ENCODE results near the gene COPG2.
"Not testable (repeated sequence)": the region's sequence is repeated elsewhere in the genome, so short reads cannot be mapped to it uniquely, and the experiment has no call there.

Gene COPG2

GRCh38 chr7:130529417-130529816 lies 139.1 kb downstream of the COPG2 start:
- TF ChIP-seq CTCF (IDR thresholded peaks at IDR 0.05; ENCODE audit: insufficient read depth, missing control alignments) = no peak
- DNase-seq (ENCODE audit: insufficient read length, low spot score) (no peak), FAIRE-seq (no peak)

DNA sequence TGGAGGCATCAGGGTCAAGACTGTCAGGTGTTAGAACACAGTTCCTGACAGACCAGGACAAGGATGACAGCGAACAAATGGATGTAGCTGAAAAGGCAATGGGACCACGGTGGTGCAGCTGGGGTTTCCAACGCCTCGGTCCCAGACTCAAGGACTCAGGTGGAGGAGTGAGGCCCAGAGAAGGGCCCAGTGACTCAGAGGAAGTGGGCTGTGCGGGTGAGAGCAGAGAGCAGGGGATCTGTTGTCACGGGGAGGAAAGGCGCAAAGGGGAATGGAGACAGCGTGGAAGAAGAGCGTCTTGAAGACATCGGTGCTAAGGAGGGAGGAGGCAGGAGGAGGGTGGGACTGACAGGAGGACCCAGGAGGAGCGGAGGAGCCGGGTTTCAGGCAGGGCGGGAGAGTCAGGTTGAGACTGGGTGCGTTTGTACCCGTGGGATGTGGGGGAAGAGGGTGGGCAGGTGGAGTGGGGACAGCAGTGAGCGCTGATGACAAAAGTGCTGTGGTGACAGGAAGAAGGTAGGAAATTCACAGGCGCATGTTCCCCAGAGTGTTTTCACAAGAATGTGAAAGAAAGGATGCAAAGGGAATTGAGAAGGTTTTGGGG lies 140.7 kb downstream of the COPG2 start:
- DNase-seq (ENCODE audit: insufficient read length, low spot score); FAIRE-seq: not testable (repeated sequence)

- FAIRE-seq = no peak
- no peak for DNase-seq (ENCODE audit: insufficient read length, low spot score)
- TF ChIP-seq CTCF (IDR thresholded peaks at IDR 0.05; ENCODE audit: insufficient read depth, missing control alignments) = no peak
Observed at GRCh38 chr7:130524628-130525027, 143.9 kb downstream of the COPG2 start.

DNA sequence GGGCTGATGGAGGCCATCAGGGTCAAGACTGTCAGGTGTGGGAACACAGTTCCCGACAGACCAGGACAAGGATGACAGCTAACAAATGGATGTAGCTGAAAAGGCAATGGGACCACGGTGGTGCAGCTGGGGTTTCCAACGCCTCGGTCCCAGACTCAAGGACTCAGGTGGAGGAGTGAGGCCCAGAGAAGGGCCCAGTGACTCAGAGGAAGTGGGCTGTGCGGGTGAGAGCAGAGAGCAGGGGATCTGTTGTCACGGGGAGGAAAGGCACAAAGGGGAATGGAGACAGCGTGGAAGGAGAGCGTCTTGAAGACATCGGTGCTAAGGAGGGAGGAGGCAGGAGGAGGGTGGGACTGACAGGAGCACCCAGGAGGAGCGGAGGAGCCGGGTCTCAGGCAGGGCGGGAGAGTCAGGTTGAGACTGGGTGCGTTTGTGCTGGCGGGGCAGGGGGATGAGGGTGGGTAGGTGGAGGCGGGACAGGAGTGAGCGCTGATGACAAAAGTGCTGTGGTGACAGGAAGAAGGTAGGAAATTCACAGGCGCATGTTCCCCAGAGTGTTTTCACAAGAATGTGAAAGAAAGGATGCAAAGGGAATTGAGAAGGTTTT lies 144.9 kb downstream of the COPG2 start:
- not testable (repeated sequence) for FAIRE-seq; DNase-seq (ENCODE audit: insufficient read length, low spot score)

DNA sequence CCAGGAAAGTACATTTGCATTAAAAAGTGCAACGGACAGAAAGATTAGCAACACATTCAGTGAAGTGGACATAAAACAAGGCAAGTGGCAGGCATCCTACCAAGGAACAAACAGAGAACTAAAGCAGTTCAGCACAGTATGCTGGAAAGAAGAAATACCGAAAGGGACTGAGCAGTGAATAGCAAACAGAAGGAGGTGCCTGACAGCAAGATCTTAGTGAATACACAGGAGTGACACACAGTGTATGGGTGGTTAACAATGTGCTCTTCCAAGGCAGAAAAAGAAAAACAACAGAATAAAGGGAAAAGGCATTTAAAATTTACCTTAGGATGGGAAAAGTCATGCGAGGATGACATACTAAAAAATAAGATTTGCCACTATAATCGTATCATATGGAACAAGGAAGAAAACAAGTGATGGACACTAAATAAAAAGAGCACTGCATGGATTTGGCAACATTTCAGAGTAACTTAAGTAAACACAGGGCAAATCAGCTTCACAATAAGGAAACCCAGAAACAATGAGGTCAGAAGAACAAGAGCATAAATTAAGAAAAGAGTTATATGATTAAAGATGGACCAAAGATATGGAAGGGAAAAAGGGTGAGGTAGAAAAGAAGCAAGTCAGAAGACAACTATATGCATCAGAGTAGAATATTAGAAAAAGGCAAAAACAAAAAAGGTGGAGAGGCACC lies 147.1 kb downstream of the COPG2 start:
- DNase-seq (ENCODE audit: insufficient read length, low spot score) (no peak), FAIRE-seq (no peak)
- TF ChIP-seq CTCF (IDR thresholded peaks at IDR 0.05; ENCODE audit: insufficient read depth, missing control alignments) = no peak

DNA sequence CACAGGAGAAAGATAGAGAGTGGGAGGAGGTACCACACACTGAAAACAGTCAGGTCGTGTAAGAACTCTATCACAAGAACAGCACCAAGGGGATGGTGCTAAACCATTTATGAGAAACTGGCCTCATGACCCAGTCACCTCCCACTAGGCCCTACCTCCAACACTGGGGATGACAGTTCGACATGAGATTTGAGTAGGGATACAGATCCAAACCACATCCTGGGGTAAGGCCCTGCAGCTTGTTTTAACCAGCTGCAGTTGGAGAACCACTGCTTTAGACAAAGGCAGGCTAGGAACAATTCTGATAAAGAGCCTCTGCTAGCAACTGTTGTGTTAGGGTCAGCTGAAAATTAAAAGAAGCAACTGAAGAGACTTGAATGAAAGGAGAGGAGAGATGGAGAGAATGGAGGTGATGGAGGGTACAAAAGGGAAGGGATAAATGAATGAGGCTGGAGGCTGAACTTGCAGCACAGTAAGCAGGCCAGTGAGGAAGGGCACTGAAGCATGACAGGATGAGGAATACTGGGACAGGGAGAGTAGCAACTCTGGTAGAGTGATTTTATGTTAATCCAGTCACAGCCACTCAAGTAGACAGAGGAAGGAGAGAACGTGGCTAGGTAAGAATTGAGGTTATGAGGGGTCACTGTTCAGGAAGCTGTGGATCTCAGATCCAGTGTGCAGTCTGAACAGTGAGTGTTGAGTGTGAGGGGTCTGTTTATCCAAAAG lies 153.1 kb downstream of the COPG2 start:
- DNase-seq (ENCODE audit: insufficient read length, low spot score) (no peak), FAIRE-seq (no peak)
- no peak for TF ChIP-seq CTCF (IDR thresholded peaks at IDR 0.05; ENCODE audit: insufficient read depth, missing control alignments)

DNA sequence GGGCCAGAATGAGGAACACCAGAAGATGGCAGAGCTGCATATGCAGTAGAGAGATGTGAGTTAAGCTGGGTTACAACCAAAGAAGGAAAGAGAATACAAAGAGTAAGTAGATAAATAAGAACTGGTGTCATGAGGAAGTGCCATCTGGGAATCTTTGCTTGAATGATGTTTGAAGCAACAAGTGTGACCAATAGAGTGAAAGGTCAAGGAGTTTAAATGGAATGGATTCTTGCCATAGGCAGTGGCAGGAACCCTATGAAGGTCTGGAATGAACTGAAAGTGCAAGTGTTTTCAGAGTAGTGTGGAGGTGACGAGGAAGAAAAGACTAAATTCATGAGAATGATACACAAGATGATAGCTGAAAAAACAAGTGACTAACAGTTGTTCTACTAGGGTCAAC lies 155.1 kb downstream of the COPG2 start:
- DNase-seq (ENCODE audit: insufficient read length, low spot score) (no peak), FAIRE-seq (no peak)
- TF ChIP-seq CTCF (IDR thresholded peaks at IDR 0.05; ENCODE audit: insufficient read depth, missing control alignments) = no peak

DNA sequence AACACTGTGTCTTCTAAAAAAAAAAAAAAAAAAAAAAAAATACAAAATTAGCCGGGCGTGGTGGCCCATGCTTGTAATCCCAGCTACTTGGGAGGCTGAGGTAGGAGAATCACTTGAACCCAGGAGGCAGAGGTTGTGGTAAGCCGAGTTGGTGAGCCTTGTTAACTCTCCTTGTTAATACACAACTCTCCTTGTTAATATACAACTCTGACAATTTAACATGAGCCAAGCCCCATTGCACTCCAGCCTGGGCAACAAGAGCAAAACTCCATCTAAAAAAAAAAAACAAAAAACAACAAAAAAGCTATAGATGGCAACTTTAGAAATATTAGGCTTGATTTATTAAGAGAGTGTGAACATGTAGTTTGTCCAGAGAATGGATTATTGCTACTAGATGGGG lies 156.5 kb downstream of the COPG2 start:
- not testable (repeated sequence) for FAIRE-seq; DNase-seq (ENCODE audit: insufficient read length, low spot score)
